ENCODE results near the gene GLMP. TPM values are rescaled to one million over a fixed set of nuclear protein-coding genes. Genes with fewer than 3 reads are reported as not detected.
A peak's percentile ranks its signal among the peaks of the same experiment; 100 is the strongest.

The GLMP gene
- polyA plus RNA-seq, 1 donor (not counting 4 experiments of a cell fraction or from before 2014, with no cell fraction given): 12.5 TPM

GRCh38 chr1:156319664-156320063, 24.2 kb upstream of the GLMP start:
- Histone ChIP-seq H3K9ac (ENCODE audit: control insufficient read depth, extremely low read depth, insufficient read depth, low read length) (no peak overlapping the region), H3K4me1 (ENCODE audit: control insufficient read depth, extremely low read depth, insufficient read depth, low read length) (no peaks in the 10 kb centered on the region), H3K79me2 (ENCODE audit: control insufficient read depth, insufficient read depth, low read length) (peaks cover 12% of the 10 kb centered on the region), H3K4me2 (ENCODE audit: control insufficient read depth, extremely low read depth, insufficient read depth, low read depth, low read length) (no peak overlapping the region), H2AFZ (ENCODE audit: control insufficient read depth, low read length) (no peak overlapping the region), H3K9me3 (ENCODE audit: control insufficient read depth, low read depth, low read length) (no peaks in the 10 kb centered on the region), H3K27me3 (ENCODE audit: control insufficient read depth, extremely low read depth, insufficient read depth, low read length) (no peaks in the 10 kb centered on the region), H3K36me3 (ENCODE audit: control insufficient read depth in 2 of 2, extremely low read depth in 1 of 2, insufficient read depth in 2 of 2, low read length in 2 of 2) (peaks cover 34% of the 10 kb centered on the region in 2 experiments), H3K27ac (ENCODE audit: control insufficient read depth, insufficient read depth, low read length) (no peak overlapping the region), H4K20me1 (ENCODE audit: control insufficient read depth, extremely low read depth, insufficient read depth, low read length) (peaks cover 3% of the 10 kb centered on the region), H3K4me3 (ENCODE audit: control insufficient read depth in 2 of 3, extremely low read depth in 1 of 3, insufficient read depth in 2 of 3, low read depth in 1 of 3, low read length in 3 of 3) (no peak overlapping the region), H3K9me1 (ENCODE audit: control insufficient read depth, extremely low read depth, insufficient read depth, low read length) (no peaks in the 10 kb centered on the region)
- dilution Hi-C loops (cut with MboI; ENCODE audit: extremely low pct_ligation_motif_present, low sequenced_read_pairs): no loop called here
- FAIRE-seq (no peak), DNase-seq (ENCODE audit: low read depth, low spot score) (no peak)
- TF ChIP-seq, protein P1, sequence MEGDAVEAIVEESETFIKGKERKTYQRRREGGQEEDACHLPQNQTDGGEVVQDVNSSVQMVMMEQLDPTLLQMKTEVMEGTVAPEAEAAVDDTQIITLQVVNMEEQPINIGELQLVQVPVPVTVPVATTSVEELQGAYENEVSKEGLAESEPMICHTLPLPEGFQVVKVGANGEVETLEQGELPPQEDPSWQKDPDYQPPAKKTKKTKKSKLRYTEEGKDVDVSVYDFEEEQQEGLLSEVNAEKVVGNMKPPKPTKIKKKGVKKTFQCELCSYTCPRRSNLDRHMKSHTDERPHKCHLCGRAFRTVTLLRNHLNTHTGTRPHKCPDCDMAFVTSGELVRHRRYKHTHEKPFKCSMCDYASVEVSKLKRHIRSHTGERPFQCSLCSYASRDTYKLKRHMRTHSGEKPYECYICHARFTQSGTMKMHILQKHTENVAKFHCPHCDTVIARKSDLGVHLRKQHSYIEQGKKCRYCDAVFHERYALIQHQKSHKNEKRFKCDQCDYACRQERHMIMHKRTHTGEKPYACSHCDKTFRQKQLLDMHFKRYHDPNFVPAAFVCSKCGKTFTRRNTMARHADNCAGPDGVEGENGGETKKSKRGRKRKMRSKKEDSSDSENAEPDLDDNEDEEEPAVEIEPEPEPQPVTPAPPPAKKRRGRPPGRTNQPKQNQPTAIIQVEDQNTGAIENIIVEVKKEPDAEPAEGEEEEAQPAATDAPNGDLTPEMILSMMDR (optimal IDR thresholded peaks at IDR 0.05 in 1 of 3, IDR thresholded peaks at IDR 0.05 in 1 of 3, conservative IDR thresholded peaks at IDR 0.05 in 1 of 3; ENCODE audit: extremely low read depth in 1 of 3, insufficient read depth in 2 of 3, low read length in 3 of 3): peak in 2 of 3 experiments; percentile 18 to 42
- no peak for TF ChIP-seq EZH2 (IDR thresholded peaks at IDR 0.05; ENCODE audit: low read length)

- Histone ChIP-seq H3K9me3 (ENCODE audit: control insufficient read depth, low read depth, low read length) (no peaks in the 10 kb centered on the region), H3K9ac (ENCODE audit: control insufficient read depth, extremely low read depth, insufficient read depth, low read length) (no peak overlapping the region), H3K9me1 (ENCODE audit: control insufficient read depth, extremely low read depth, insufficient read depth, low read length) (no peaks in the 10 kb centered on the region), H3K36me3 (ENCODE audit: control insufficient read depth in 2 of 2, extremely low read depth in 1 of 2, insufficient read depth in 2 of 2, low read length in 2 of 2) (peaks cover 38 to 40% of the 10 kb centered on the region in 2 experiments), H4K20me1 (ENCODE audit: control insufficient read depth, extremely low read depth, insufficient read depth, low read length) (peaks cover 3% of the 10 kb centered on the region), H3K4me1 (ENCODE audit: control insufficient read depth, extremely low read depth, insufficient read depth, low read length) (no peaks in the 10 kb centered on the region), H3K79me2 (ENCODE audit: control insufficient read depth, insufficient read depth, low read length) (peaks cover 8% of the 10 kb centered on the region), H3K4me3 (ENCODE audit: control insufficient read depth in 2 of 3, extremely low read depth in 1 of 3, insufficient read depth in 2 of 3, low read depth in 1 of 3, low read length in 3 of 3) (no peak overlapping the region), H3K4me2 (ENCODE audit: control insufficient read depth, extremely low read depth, insufficient read depth, low read depth, low read length) (no peak overlapping the region), H3K27me3 (ENCODE audit: control insufficient read depth, extremely low read depth, insufficient read depth, low read length) (no peaks in the 10 kb centered on the region), H2AFZ (ENCODE audit: control insufficient read depth, low read length) (no peak overlapping the region), H3K27ac (ENCODE audit: control insufficient read depth, insufficient read depth, low read length) (no peak overlapping the region)
- no peak for DNase-seq (ENCODE audit: low read depth, low spot score)
- dilution Hi-C loops (cut with MboI; ENCODE audit: extremely low pct_ligation_motif_present, low sequenced_read_pairs): no loop called here
- TF ChIP-seq, protein P1 (optimal IDR thresholded peaks at IDR 0.05 in 1 of 3, IDR thresholded peaks at IDR 0.05 in 1 of 3, conservative IDR thresholded peaks at IDR 0.05 in 1 of 3; ENCODE audit: extremely low read depth in 1 of 3, insufficient read depth in 2 of 3, low read length in 3 of 3): no peak
- TF ChIP-seq EZH2 (IDR thresholded peaks at IDR 0.05; ENCODE audit: low read length): no peak
- FAIRE-seq: no peak
Observed at GRCh38 chr1:156316909-156317308, 21.4 kb upstream of the GLMP start.
